CD4-positive, alpha-beta T cell treated with Interleukin-6 at 100 ng/mL for 8 hours (primary cell): ENCODE data around the gene ZNF496.
"Not testable (repeated sequence)": the region's sequence is repeated elsewhere in the genome, so short reads cannot be mapped to it uniquely, and the experiment has no call there.

Source experiments
- DNase-seq: peaks from one replicate; pipeline ENCODE4 v3.0.0-alpha.2; 2020; ENCODE audit warnings: mixed read lengths, low spot score

The ZNF496 gene

GRCh38 chr1:247331525-247332214 lies at the start of gene ZNF496:
Gene ZNF496 (minus strand): TSS chr1:247331867. CDS start chr1:247329578, 2,289 bp downstream.
- DNase-seq = peak; percentile 36

GRCh38 chr1:247378334-247379073 lies 46.8 kb upstream of the ZNF496 start:
- DNase-seq = no peak

GRCh38 chr1:247377656-247378055 lies 46.0 kb upstream of the ZNF496 start:
- not testable (repeated sequence) for DNase-seq

- DNase-seq = no peak
Observed at GRCh38 chr1:247376659-247377058, 45.0 kb upstream of the ZNF496 start.

- DNase-seq = no peak
Observed at GRCh38 chr1:247375747-247376146, 44.1 kb upstream of the ZNF496 start.

GRCh38 chr1:247374651-247375334 lies 43.1 kb upstream of the ZNF496 start:
- not testable (repeated sequence) for DNase-seq

- DNase-seq = peak; percentile 56
Observed at GRCh38 chr1:247373721-247374141, 42.1 kb upstream of the ZNF496 start.

- no peak for DNase-seq
Observed at GRCh38 chr1:247371801-247372259, 40.2 kb upstream of the ZNF496 start.

GRCh38 chr1:247370786-247371732 lies 39.4 kb upstream of the ZNF496 start:
- DNase-seq = no peak

- no peak for DNase-seq
Observed at GRCh38 chr1:247368490-247369145, 37.0 kb upstream of the ZNF496 start.

GRCh38 chr1:247367786-247368422 lies 36.2 kb upstream of the ZNF496 start:
- no peak for DNase-seq

- no peak for DNase-seq
Observed at GRCh38 chr1:247366926-247367645, 35.4 kb upstream of the ZNF496 start.

- not testable (repeated sequence) for DNase-seq
Observed at GRCh38 chr1:247366345-247366744, 34.7 kb upstream of the ZNF496 start.

- no peak for DNase-seq
Observed at GRCh38 chr1:247365023-247365422, 33.4 kb upstream of the ZNF496 start.

GRCh38 chr1:247363000-247363399 lies 31.3 kb upstream of the ZNF496 start:
- DNase-seq = not testable (repeated sequence)

- no peak for DNase-seq
Observed at GRCh38 chr1:247362153-247362552, 30.5 kb upstream of the ZNF496 start.

- no peak for DNase-seq
Observed at GRCh38 chr1:247360991-247361731, 29.5 kb upstream of the ZNF496 start.

- DNase-seq = no peak
Observed at GRCh38 chr1:247360116-247360898, 28.6 kb upstream of the ZNF496 start.
